ENCODE data around the gene MMP1.

The MMP1 gene

DNA sequence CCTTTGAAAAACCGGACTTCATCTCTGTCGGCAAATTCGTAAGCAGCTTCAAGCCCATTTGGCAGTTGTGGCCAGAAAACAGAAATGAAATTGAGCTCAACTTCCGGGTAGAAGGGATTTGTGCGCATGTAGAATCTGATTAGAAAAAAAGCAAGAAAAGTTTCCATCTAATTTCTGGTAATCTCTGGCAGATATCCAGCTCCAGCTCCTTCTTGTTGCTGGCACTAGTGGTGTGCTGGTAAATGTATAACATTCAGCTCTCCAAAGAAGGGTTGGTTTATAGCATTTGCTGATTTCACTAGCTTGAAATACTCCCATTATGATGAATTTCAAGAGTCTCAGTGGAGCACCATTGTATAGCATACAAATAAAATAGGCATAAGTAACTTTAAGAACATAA is 5.4 kb downstream of the MMP1 start:
- TF ChIP-seq, protein P1, sequence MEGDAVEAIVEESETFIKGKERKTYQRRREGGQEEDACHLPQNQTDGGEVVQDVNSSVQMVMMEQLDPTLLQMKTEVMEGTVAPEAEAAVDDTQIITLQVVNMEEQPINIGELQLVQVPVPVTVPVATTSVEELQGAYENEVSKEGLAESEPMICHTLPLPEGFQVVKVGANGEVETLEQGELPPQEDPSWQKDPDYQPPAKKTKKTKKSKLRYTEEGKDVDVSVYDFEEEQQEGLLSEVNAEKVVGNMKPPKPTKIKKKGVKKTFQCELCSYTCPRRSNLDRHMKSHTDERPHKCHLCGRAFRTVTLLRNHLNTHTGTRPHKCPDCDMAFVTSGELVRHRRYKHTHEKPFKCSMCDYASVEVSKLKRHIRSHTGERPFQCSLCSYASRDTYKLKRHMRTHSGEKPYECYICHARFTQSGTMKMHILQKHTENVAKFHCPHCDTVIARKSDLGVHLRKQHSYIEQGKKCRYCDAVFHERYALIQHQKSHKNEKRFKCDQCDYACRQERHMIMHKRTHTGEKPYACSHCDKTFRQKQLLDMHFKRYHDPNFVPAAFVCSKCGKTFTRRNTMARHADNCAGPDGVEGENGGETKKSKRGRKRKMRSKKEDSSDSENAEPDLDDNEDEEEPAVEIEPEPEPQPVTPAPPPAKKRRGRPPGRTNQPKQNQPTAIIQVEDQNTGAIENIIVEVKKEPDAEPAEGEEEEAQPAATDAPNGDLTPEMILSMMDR (conservative IDR thresholded peaks at IDR 0.05; ENCODE audit: low read length) = no peak
- no peak for TF ChIP-seq EZH2phosphoT487 (IDR thresholded peaks at IDR 0.05; ENCODE audit: borderline replicate concordance)
- Histone ChIP-seq H3K4me3 (ENCODE audit: low read length, poor library complexity, severe bottlenecking) (no peak overlapping the region), H3F3A (ENCODE audit: low read depth) (no peaks in the 10 kb centered on the region), H3K79me2 (ENCODE audit: insufficient read depth, low read length) (no peaks in the 10 kb centered on the region), H3K9me2 (replicated peaks; ENCODE audit: low read depth, low read length) (no peaks in the 10 kb centered on the region), H3K36me3 (ENCODE audit: insufficient read depth, low read length) (no peaks in the 10 kb centered on the region), H3K4me2 (ENCODE audit: low read depth, low read length, poor library complexity, severe bottlenecking) (no peak overlapping the region), H4K20me1 (ENCODE audit: insufficient read depth, low read length, poor library complexity, severe bottlenecking) (no peaks in the 10 kb centered on the region), H3K4me1 (ENCODE audit: insufficient read depth, low read length, poor library complexity, severe bottlenecking) (no peaks in the 10 kb centered on the region), H3K9ac (ENCODE audit: low read depth, low read length, poor library complexity, severe bottlenecking) (no peak overlapping the region), H2AFZ (ENCODE audit: low read length) (no peak overlapping the region), H3K9me3 (ENCODE audit: insufficient read depth, low read depth, low read length) (no peaks in the 10 kb centered on the region), H3K27me3 (ENCODE audit: insufficient read depth, low read length, poor library complexity, severe bottlenecking) (no peaks in the 10 kb centered on the region)

DNA sequence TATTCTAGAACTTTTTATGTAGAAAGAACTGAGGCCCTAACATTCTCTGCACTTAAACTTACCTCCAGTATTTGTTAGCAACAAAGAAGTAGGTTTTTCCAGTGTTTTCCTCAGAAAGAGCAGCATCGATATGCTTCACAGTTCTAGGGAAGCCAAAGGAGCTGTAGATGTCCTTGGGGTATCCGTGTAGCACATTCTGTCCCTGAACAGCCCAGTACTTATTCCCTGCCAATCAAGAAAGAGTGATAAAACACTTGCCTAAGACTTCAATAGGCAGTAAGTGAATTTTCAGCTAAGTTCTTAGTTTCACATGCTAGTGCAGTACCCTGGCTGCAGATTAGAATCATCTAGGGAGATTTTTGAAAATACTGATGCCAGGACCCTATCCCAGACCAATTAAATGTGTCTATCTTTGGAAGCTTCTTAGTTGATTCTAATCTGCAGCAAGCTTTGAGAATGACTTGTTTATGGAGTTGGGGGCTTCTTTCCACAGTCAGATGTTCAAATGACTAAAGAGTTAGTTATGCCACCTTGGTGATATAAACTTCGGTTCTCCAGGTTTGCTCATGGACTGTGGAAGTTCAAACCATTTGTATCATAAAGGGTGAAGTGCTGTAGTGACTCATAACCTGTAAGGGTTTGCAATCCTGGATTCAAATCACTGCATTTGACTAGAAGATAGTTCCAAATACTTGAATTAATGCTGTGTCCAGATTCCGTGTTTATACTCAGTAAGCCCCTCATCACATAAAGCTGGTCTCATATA is 6.5 kb downstream of the MMP1 start:
- Histone ChIP-seq H3K79me2 (ENCODE audit: insufficient read depth, low read length) (no peaks in the 10 kb centered on the region), H3K9ac (ENCODE audit: low read depth, low read length, poor library complexity, severe bottlenecking) (no peak overlapping the region), H3K4me2 (ENCODE audit: low read depth, low read length, poor library complexity, severe bottlenecking) (no peak overlapping the region), H2AFZ (ENCODE audit: low read length) (no peak overlapping the region), H3K27me3 (ENCODE audit: insufficient read depth, low read length, poor library complexity, severe bottlenecking) (no peaks in the 10 kb centered on the region), H3F3A (ENCODE audit: low read depth) (no peaks in the 10 kb centered on the region), H3K4me1 (ENCODE audit: insufficient read depth, low read length, poor library complexity, severe bottlenecking) (no peaks in the 10 kb centered on the region), H3K4me3 (ENCODE audit: low read length, poor library complexity, severe bottlenecking) (no peak overlapping the region), H3K36me3 (ENCODE audit: insufficient read depth, low read length) (no peaks in the 10 kb centered on the region), H3K9me3 (ENCODE audit: insufficient read depth, low read depth, low read length) (no peaks in the 10 kb centered on the region), H3K9me2 (replicated peaks; ENCODE audit: low read depth, low read length) (no peaks in the 10 kb centered on the region), H4K20me1 (ENCODE audit: insufficient read depth, low read length, poor library complexity, severe bottlenecking) (no peaks in the 10 kb centered on the region)
- TF ChIP-seq, protein P1 (conservative IDR thresholded peaks at IDR 0.05; ENCODE audit: low read length) = no peak
- TF ChIP-seq EZH2phosphoT487 (IDR thresholded peaks at IDR 0.05; ENCODE audit: borderline replicate concordance) = no peak

DNA sequence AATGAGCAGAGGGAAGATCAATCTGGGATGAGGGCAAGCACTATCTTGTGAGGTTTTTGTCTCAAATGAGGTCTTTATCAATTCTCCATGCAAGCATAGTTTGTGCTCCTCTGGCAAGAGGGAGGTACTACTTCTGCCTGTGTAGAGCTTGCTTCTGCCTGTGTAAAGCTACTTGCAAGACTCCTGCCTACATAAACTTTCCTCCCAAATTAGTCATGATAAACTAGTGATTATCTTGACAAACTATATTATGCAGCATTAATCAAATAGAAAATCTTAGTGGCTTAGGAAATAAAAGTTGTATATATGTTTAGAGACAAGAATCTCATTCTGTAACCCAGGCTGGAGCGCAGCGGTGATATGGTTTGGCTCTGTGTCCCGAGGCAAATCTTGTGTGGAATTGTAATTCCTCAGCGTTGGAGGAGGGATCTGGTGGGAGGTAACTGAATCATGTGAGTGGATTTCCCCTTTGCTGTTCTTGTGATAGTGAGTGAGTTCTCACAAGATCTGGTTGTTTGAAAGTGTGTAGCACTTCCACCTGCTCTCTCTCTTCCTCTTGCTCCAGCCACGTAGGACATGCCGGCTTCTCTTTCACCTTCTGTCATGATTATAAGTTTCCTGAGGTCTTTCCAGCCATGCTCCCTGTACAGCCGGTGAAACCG is 9.5 kb downstream of the MMP1 start:
- H3K4me3 ChIP-seq (ENCODE audit: low read length, poor library complexity, severe bottlenecking) = no peak overlapping the region
- H3K9me3 ChIP-seq (ENCODE audit: insufficient read depth, low read depth, low read length) = no peaks in the 10 kb centered on the region
- H3K27me3 ChIP-seq (ENCODE audit: insufficient read depth, low read length, poor library complexity, severe bottlenecking) = no peaks in the 10 kb centered on the region
- H4K20me1 ChIP-seq (ENCODE audit: insufficient read depth, low read length, poor library complexity, severe bottlenecking) = no peaks in the 10 kb centered on the region
- H3F3A ChIP-seq (ENCODE audit: low read depth) = no peaks in the 10 kb centered on the region
- H3K9ac ChIP-seq (ENCODE audit: low read depth, low read length, poor library complexity, severe bottlenecking) = no peak overlapping the region
- no peak overlapping the region for H3K4me2 ChIP-seq (ENCODE audit: low read depth, low read length, poor library complexity, severe bottlenecking)
- no peaks in the 10 kb centered on the region for H3K9me2 ChIP-seq (replicated peaks; ENCODE audit: low read depth, low read length)
- H2AFZ ChIP-seq (ENCODE audit: low read length) = no peak overlapping the region
- no peaks in the 10 kb centered on the region for H3K79me2 ChIP-seq (ENCODE audit: insufficient read depth, low read length)
- TF ChIP-seq, protein P1 (conservative IDR thresholded peaks at IDR 0.05; ENCODE audit: low read length) = no peak
- TF ChIP-seq EZH2phosphoT487 (IDR thresholded peaks at IDR 0.05; ENCODE audit: borderline replicate concordance) = no peak
- no peaks in the 10 kb centered on the region for H3K4me1 ChIP-seq (ENCODE audit: insufficient read depth, low read length, poor library complexity, severe bottlenecking)
- H3K36me3 ChIP-seq (ENCODE audit: insufficient read depth, low read length) = no peaks in the 10 kb centered on the region

Measured in Loucy (cell line).